Ectodermal cell (in vitro differentiated cells): ENCODE results near the gene ZMYND15.
"Not testable (repeated sequence)": the region's sequence is repeated elsewhere in the genome, so short reads cannot be mapped to it uniquely, and the experiment has no call there.

ENCODE experiments used
- H3K27ac ChIP-seq: 2 replicates; pipeline ENCODE4 v1.7.0; 2013; ENCODE audit warnings: mild to moderate bottlenecking, low read depth, low read length; ENCODE audit not compliant: insufficient read depth, poor library complexity, severe bottlenecking
- H3K27me3 ChIP-seq: 2 replicates; pipeline ENCODE4 v1.7.0; 2013; ENCODE audit warnings: mild to moderate bottlenecking, low read length; ENCODE audit not compliant: insufficient read depth, control insufficient read depth, poor library complexity, severe bottlenecking
- H3K36me3 ChIP-seq: one replicate; pipeline ENCODE4 v1.7.0; 2013; ENCODE audit warnings: low read length; ENCODE audit not compliant: control insufficient read depth, insufficient read depth
- H3K4me1 ChIP-seq: one replicate; pipeline ENCODE4 v1.7.0; 2013; ENCODE audit warnings: low read length; ENCODE audit not compliant: control insufficient read depth, insufficient read depth
- H3K4me3 ChIP-seq: 2 replicates; pipeline ENCODE4 v1.7.0; 2013; ENCODE audit warnings: low read depth, low read length, control low read depth; ENCODE audit not compliant: insufficient read depth
- H3K9me3 ChIP-seq: 2 replicates; pipeline ENCODE4 v1.7.0; 2013; ENCODE audit warnings: mild to moderate bottlenecking, low read length, moderate library complexity; ENCODE audit not compliant: control insufficient read depth
- WGBS, 2 experiments: methylation state at CpG; one replicate each; pipeline ENCODE4 v1.1.7; 2013; ENCODE audit warnings: missing lambda C conversion rate in 2 of 2; 5-methylcytosine and 5-hydroxymethylcytosine counted together

The ZMYND15 gene

DNA sequence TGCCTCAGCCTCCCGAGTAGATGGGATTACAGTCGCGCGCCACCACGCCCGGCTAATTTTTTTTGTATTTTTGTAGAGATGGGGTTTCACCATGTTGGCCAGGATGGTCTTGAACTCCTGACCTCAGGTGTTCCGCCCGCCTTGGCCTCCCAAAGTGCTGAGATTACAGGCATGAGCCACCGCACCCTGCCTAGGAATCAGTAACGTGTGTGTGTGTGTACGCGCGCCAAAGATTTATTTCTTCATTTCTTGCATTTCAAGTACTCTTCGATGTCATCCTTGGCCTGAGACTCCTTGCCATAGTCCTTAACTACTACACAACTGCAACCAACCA, 35.1 kb upstream of the ZMYND15 start:
- not testable (repeated sequence) for H3K9me3 ChIP-seq, H3K27ac ChIP-seq, H3K36me3 ChIP-seq, H3K27me3 ChIP-seq
- peak overlapping the region; percentile 92 for H3K4me3 ChIP-seq
- H3K4me1 ChIP-seq = peaks cover 15% of the 10 kb centered on the region
- WGBS, 2 experiments = 78 to 82% methylated on average over 14 of the region's 14 CpGs

DNA sequence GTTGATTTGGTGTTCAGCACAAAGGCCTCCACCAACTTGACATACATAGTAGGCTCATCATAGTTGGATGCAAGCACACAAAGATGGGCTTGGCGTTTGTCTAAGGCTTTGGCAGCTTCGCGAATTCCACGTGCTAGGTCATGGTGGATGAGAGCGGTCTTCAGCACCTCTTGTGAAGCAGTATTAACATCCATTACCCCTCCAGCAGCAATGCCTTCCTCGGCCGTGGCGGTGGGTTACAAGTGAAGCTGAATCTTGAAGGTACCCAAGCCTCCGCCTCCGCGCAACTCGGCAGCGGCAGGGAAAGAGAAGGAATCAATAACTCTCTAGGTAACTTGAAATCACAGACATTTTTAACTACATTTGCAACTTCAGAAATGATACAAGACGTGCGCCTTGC, 34.6 kb upstream of the ZMYND15 start:
- Histone ChIP-seq H3K9me3 (no peaks in the 10 kb centered on the region), H3K27ac (no peak overlapping the region), H3K27me3 (no peaks in the 10 kb centered on the region), H3K36me3 (no peaks in the 10 kb centered on the region), H3K4me3 (peak overlapping the region; percentile 92), H3K4me1 (peaks cover 16% of the 10 kb centered on the region)
- WGBS, 2 experiments = 93 to 95% methylated on average over 15 of the region's 15 CpGs

GRCh38 chr17:4706121-4706520, 33.5 kb upstream of the ZMYND15 start:
- WGBS, 2 experiments = 46 to 52% methylated on average over 7 of the region's 7 CpGs
- H3K9me3 ChIP-seq = no peaks in the 10 kb centered on the region
- H3K36me3 ChIP-seq = no peaks in the 10 kb centered on the region
- H3K4me3 ChIP-seq = no peak overlapping the region
- H3K27me3 ChIP-seq = no peaks in the 10 kb centered on the region
- no peak overlapping the region for H3K27ac ChIP-seq
- peaks cover 19% of the 10 kb centered on the region for H3K4me1 ChIP-seq

GRCh38 chr17:4708436-4708835, 31.2 kb upstream of the ZMYND15 start:
- Histone ChIP-seq H3K27me3 (no peaks in the 10 kb centered on the region), H3K27ac (no peak overlapping the region), H3K36me3 (no peaks in the 10 kb centered on the region), H3K9me3 (no peaks in the 10 kb centered on the region), H3K4me3 (no peak overlapping the region), H3K4me1 (peaks cover 15% of the 10 kb centered on the region)
- 89 to 91% methylated on average over 8 of the region's 8 CpGs for WGBS, 2 experiments

DNA sequence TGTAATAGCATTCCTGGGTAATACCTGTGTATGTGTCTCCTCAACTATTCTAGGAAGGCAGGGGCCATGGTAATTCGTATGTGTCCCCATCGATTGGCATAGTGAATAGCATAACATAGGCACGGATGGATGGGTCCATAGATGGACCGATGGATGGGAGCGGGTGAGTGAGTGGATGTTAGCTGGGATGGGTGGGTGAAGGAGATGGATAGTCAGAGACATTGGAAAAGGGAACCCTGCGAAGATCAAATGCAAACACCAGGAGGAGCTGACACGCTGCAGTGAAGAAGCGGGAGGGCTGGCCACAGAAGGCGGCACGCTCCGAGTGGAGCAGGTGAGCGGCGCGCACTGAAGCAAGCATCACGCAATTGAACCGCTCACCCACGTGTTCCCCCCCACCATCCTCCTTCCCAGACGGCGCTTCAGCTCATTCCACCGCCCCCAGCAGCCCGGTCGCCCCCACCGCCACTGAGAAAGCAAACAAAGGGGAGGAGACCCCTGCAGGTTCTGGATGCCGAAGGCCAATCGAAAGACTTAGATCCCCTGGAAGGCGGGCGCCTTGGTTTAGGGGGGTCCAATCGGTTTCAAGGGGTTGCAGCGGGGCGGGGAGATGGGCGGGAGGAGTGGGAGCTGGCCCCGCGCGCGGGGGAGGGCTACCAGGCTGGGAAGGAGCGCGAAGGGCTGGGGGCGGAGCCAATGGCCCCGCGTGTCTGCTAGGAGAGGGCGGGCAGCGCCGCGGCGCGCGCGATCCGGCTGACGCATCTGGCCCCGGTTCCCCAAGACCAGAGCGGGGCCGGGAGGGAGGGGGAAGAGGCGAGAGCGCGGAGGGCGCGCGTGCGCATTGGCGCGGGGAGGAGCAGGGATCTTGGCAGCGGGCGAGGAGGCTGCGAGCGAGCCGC, 29.6 kb upstream of the ZMYND15 start, which contains the start of gene ARRB2:
ARRB2 (plus strand) TSS at position 839 of the 899 bp plus-strand sequence. CDS start 90 bp downstream, outside the sequence.
- H3K27me3 ChIP-seq = no peaks in the 10 kb centered on the region
- H3K4me3 ChIP-seq = peak within 1 kb of the TSS; percentile 79
- H3K27ac ChIP-seq = peak within 1 kb of the TSS; percentile 75
- peaks cover 15% of the 10 kb centered on the region for H3K4me1 ChIP-seq
- 1% methylated on average over 67 of the region's 67 CpGs for WGBS, 2 experiments
- no peaks in the 10 kb centered on the region for H3K36me3 ChIP-seq
- no peaks in the 10 kb centered on the region for H3K9me3 ChIP-seq

DNA sequence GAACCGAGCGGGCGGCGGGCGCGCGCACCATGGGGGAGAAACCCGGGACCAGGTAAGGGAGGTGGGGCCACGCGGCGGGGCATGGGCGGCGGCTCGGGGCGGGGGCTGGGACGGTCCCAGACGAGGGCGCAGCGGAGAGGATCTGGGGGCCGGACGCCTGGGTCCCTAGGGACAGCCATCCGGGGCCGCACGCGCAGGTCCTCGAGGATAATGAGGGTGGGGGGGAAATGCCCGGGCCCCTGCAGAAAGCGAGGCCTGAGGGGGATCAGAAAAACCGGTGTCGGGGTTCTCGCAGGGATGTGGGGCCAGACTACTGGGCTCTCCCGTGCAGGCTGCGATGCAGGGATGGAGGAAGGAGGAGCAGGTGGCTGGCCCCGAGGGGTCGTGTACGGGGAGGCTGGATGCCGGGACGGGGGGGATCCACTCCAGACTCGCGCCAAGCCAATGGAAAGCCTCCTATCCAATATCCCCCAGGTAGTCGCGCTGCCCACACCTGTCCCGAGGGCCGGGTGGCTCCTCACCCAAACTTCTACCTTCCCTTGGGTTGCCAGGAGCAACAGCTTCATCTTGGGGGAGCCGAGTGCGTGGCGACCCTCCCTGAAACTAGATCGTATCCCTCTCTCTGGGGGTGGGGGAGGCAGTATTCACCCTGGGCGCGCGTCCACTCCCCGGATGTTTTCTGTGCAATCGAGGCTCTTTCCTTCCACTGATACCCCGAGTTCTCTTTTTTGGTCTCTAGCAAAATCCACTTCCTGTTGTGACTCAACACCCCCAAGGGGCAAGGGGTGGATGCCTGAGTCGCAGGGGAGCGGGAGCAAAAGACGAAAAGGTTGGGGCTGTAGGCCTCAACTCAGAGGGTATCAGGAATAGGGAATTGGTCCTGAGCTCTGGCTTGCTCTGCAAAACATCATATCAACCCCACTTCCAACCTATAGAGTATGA, 28.7 kb upstream of the ZMYND15 start:
- 10 to 11% methylated on average over 57 of the region's 57 CpGs for WGBS, 2 experiments
- peaks cover 15% of the 10 kb centered on the region for H3K4me1 ChIP-seq
- peaks cover 6% of the 10 kb centered on the region for H3K36me3 ChIP-seq
- H3K27ac ChIP-seq = no peak overlapping the region
- no peaks in the 10 kb centered on the region for H3K9me3 ChIP-seq
- no peaks in the 10 kb centered on the region for H3K27me3 ChIP-seq
- H3K4me3 ChIP-seq = peak overlapping the region; percentile 79

DNA sequence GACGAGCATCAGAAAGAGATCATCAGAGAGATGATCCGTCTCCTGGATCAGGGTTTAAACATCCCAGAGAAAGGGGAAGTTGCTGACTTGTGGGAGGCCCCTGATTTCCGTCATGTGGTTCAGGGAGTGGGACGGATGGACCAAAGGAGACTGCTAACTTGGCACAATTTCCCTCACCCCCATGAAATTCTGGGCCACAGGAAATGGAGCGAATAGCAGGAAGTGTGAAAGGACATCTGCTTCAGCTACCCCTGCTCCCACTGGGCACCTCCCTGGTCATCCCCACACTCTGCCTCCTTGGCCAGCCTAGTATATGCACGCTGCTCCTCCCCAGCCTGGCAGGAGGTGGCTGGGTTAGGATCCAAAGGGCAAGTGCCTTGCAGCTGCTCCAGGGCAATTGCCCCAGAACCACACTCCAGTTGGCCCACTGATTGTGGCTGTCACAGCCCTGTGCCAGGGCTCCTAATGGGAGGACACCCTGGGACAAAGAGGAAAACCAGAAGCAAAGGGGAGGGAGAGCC, 27.9 kb upstream of the ZMYND15 start:
- Histone ChIP-seq H3K36me3 (peaks cover 7% of the 10 kb centered on the region), H3K9me3 (no peaks in the 10 kb centered on the region), H3K4me1 (peaks cover 15% of the 10 kb centered on the region), H3K27ac (no peak overlapping the region), H3K27me3 (no peaks in the 10 kb centered on the region), H3K4me3 (peak overlapping the region; percentile 79)
- 63 to 71% methylated on average over 6 of the region's 6 CpGs for WGBS, 2 experiments

- H3K27me3 ChIP-seq = no peaks in the 10 kb centered on the region
- no peak overlapping the region for H3K27ac ChIP-seq
- WGBS, 2 experiments = 92 to 98% methylated on average over 3 of the region's 3 CpGs
These were observed 27.1 kb upstream of the ZMYND15 start for GRCh38 chr17:4712526-4712925.

GRCh38 chr17:4714340-4715062, 25.1 kb upstream of the ZMYND15 start:
- not testable (repeated sequence) for H3K27me3 ChIP-seq, H3K9me3 ChIP-seq, H3K4me3 ChIP-seq, H3K27ac ChIP-seq
- 93% methylated on average over 8 of the region's 15 CpGs for WGBS, 2 experiments
- peaks cover 24% of the 10 kb centered on the region for H3K36me3 ChIP-seq
- peaks cover 13% of the 10 kb centered on the region for H3K4me1 ChIP-seq

More at GRCh38 chr17:4712526-4712925, 27.1 kb upstream of the ZMYND15 start:
- H3K9me3 ChIP-seq = no peaks in the 10 kb centered on the region
- no peak overlapping the region for H3K4me3 ChIP-seq
- peaks cover 15% of the 10 kb centered on the region for H3K4me1 ChIP-seq
- peaks cover 11% of the 10 kb centered on the region for H3K36me3 ChIP-seq
